ENCODE measurements around the gene SLC30A3.

SLC30A3 gene

DNA sequence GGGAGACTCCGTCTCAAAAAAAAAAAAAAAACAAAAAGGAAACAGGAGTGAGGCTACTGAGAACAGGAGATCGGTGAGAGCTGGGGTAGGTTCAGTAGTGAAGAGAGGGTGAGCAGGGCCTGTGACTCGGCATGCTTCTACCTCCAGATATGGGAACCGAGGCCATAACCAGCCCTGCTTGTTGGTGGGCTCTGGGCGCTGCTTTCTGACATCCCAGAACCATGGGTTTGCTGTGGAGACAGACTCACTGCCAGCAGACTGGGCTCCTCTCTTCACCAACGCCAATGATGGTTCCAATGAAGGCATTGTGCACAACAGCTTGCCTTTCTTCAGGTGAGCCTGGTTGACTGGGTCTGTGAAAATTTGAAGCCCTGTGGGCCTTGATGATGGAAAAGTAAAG is 39.4 kb downstream of the SLC30A3 start:
- DNase-seq: no peak

DNA sequence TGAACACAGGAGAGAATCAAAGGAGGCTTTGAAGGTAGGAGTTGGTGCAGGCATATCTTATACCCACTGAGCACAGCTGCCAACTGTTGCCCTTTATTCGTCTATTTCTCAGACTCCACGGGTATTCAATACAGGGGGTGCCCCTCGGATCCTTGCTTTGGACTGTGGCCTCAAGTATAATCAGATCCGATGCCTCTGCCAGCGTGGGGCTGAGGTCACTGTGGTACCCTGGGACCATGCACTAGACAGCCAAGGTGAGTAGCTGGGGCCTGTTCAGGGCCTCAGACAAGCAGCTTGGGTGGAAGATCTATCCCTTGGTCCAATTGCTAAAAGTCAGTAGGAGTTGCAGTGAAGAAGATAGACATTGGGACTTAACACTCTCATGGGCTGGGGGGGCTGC is 40.4 kb downstream of the SLC30A3 start:
- no peak for DNase-seq

DNA sequence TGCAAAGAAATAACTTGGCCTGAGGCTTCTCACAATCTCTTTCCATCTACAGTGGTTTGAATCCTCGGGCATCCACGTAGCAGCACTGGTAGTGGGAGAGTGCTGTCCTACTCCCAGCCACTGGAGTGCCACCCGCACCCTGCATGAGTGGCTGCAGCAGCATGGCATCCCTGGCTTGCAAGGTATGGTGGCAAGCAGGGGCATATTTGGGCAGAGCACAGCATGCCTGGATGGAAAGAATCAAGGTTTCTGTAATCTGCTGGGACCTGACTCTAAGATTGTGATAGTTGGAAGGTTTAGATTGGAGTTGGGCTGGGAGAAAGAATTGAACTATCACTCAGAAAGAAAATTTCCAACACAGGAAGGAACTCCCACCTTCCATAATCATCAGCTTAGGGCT is 41.7 kb downstream of the SLC30A3 start:
- DNase-seq: no peak

DNA sequence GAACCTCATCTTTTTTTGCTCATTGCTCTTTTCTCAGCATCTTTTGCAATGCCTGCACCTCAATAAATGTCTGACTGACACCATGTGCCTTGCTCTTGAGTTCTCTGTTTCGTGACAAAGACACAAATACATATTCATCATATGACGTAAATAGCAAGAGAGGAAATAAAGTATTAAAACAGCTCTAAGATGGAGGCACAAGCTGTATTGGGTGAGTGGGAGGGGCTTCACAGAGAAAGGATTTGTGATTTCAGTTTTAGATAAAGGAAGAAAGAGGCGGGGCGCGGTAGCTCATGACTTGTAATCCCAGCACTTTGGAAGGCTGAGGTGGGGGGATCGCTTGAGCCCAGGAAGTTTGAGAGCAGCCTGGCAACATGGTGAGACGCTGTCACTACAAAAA is 42.8 kb downstream of the SLC30A3 start:
- no peak for DNase-seq

DNA sequence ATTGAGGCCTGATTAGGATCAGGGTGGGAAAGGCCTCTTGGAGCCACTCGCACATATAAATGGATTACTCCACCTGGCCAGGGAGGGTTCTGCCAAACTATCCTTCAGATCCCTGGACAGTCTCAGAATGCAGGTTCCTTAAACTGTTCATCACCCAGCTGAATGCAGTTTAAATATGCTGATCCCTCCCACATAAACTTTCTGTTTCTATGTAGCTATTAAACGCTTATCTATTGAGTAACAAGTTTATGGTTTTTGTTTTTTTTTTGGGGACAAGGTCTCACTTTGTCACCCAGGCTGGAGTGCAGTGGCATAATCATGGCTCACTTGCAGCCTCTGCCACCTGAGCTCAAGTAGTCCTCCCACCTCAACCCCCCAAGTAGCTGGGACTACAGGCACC is 43.8 kb downstream of the SLC30A3 start:
- no peak for DNase-seq

DNA sequence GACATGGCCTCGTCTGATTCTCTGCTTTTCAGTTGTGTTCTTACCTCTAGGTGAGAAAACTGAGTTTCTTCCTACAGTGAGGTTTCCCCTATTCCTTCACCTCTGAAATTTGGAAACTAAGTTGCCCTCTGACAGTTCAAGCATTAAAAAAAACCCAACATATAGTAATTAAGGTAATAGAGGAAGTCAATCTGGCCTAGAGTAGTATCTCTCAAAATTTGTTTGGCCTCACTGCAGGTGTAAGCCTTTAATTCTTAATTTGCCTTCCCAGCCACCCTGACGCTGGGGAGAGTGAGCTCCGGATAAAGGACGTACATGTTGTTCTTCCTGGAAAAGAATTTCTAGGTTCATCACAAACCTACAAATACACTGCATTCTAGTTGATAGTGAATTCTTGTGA is 44.2 kb downstream of the SLC30A3 start:
- DNase-seq: no peak

DNA sequence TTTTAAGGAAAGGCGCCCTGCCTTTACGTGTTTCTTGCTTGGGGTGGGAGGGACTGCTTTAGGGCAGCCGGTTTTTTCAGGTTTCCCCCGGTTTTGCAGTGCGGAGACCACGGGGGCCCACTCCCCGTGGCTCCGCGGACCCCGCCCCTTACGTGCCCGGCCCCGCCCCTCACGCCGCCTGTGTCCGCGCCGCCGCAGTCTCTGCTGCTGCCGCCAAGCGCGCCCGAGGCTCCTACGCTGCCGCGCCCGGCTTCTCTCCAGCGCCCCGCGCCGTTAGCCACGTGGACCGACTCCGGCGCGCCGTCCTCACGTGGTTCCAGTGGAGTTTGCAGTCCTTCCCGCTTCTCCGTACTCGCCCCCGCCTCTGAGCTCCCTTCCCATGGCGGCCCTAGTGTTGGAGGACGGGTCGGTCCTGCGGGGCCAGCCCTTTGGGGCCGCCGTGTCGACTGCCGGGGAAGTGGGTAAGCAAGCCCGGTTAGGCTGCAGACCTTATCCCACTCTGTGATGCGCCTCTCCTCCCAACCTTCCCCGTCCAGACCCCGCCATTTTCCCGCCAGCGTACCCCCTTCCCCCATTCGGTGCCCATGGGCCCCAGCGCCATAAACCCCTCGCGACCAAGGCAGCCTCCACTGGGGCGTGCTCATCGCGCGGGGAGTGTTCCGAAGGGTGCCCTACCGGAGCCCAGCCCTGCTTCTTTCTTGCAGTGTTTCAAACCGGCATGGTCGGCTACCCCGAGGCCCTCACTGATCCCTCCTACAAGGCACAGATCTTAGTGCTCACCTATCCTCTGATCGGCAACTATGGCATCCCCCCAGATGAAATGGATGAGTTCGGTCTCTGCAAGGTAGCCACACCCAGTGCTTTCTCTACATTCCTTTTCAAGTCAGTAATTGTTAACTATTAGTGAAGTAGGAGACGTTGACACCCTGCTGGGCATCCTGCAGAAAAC is 45.4 kb downstream of the SLC30A3 start, which contains the start of gene CAD:
CAD (plus strand) TSS at position 197 of the 949 bp plus-strand sequence; CDS start at position 380, 183 bp downstream.
- peak; percentile 5 for DNase-seq

DNA sequence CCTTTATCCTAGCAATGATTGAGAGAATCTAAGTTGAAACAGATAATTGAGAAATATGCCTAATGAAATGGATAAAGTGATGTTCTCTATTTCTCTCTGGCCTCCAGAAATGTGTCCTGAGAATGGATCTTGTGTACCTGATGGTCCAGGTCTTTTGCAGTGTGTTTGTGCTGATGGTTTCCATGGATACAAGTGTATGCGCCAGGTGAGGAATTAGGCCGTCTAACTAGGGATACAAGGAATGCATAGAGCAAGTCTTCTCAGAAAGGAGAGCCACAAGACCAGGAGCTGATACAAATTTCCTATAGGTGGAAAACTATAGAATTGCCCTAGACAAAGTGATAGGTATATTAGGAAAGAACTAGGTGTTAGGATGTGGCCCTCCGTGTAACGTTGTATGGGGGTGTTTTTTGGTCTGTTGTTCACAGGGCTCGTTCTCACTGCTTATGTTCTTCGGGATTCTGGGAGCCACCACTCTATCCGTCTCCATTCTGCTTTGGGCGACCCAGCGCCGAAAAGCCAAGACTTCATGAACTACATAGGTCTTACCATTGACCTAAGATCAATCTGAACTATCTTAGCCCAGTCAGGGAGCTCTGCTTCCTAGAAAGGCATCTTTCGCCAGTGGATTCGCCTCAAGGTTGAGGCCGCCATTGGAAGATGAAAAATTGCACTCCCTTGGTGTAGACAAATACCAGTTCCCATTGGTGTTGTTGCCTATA is 46.3 kb downstream of the SLC30A3 start:
- DNase-seq: no peak

DNA sequence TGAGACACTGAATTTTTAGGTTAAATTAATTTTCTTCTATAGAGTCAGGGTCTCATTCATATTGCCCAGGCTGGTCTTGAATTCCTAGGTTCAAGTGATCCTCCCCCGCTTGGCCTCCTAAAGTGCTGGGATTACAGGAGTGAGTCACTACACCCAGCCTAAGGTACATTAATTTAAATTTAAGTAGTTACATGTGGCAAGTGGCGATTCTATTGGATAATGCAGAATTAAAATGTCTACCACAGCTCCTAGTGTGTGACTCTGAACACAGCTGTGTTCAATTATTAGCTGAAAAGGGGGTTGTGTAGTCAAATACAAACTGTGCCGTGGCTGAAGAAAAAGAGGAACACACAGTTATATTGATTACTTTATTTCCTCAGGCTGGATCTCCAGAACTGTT is 47.9 kb downstream of the SLC30A3 start:
- DNase-seq: no peak

DNA sequence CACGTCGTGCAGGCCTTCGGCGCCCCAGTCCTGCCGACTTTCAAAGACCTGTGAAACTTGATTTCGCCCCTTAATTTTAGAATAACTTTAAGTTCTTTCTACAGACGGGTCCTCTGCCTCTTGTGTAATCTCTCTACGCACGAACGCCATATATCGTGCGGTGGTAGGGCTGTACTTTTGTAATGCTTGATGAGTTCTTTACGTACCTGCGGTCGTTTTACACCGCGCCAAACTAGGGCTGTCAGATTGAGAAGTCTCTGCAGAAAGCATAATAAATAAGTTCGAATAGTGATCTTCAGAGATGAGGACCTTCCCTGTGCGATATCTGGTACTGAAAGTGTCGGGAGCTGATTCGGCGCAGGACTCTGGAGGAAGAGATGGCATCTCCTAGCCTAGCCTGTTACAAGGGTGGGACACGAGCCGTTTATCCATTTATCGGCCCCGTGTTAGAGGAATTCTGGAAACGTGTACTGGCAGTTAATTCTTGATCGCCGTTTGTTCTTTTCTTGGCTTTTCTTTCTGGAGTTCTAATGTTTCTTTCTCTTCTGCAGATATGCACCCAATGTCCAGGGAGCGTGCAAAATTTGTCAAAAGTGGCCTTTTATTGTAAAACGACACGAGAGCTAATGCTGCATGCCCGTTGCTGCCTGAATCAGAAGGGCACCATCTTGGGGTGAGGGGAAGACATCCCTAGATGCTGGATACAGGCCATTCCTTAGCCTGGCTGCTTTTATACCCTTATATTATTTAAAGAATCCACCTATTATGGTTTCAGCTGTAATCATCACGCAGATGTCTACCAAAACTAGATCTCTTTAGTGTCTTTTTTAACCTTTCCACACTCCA is 50.0 kb downstream of the SLC30A3 start:
- DNase-seq: no peak

DNA sequence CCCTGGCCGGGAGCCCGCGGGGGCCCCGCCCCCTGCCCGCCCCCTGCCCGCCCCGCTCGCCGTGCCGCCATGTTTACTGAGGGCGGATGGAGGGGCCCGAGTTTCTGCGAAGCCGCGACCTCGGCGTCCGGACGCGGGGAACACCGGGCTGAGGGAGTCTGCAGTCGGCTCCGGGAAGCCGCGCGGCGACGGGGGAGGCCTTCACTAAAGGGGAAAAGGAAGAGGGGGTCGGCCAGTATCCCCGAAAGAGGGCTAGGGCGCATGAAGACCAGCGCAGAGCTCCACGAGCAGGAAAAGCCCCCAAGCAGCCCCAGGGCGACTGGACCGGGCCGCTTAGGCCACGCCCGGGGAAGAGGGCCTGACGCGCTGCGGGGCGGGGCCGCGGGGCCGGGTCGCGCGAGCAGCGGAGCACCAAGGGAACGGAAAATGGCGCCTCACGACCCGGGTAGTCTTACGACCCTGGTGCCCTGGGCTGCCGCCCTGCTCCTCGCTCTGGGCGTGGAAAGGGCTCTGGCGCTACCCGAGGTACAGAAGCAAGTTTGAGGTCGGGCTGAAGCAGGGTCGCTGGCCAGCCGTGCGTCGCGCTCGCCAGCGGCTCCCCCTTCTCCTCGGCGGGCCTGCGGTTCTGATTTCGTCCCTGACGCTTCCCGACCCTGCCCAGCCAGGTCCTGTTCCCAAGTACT is 50.8 kb downstream of the SLC30A3 start, which contains the start of the genes ATRAID and SLC5A6:
ATRAID (plus strand) TSS at position 99 of the 683 bp plus-strand sequence; CDS start at position 427, 328 bp downstream.
SLC5A6 (minus strand) TSS at position 326 of the 683 bp plus-strand sequence. CDS start 4,618 bp downstream, outside the sequence.
- peak; percentile 14 for DNase-seq

DNA sequence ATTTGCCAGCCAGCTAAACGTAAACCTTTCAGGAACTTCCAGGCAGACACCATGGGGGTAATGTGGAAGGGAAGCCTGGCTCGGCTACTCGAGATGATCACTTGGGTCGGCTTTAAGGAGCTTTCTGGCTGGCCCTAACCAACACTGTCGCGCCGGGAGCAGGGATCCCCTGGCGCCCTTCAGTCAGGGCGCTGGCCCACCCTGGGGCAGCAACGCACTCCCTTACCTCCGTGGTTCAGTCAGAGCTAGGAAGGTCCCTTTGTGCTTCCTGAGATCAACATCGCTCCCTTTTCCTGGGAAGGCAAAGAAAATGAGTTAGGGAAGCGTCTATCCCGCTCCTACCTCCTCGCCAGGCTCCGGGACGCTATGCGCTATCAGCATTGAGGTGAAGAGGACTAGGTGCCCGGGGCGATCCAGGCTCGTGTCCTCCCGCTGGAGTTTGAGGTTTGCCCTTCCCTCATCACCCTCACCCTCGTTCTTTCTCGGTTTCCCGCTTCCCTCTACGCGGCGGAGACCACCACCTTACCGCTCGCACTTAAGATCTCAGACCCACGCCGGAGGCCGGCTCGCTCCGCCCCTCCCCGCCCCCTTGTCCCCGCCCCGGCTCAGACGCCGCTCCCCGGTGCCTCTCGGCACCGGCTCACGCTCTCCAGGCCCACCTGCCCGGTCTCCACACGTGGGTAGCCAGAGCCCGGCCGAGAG is 51.5 kb downstream of the SLC30A3 start:
- no peak for DNase-seq

DNA sequence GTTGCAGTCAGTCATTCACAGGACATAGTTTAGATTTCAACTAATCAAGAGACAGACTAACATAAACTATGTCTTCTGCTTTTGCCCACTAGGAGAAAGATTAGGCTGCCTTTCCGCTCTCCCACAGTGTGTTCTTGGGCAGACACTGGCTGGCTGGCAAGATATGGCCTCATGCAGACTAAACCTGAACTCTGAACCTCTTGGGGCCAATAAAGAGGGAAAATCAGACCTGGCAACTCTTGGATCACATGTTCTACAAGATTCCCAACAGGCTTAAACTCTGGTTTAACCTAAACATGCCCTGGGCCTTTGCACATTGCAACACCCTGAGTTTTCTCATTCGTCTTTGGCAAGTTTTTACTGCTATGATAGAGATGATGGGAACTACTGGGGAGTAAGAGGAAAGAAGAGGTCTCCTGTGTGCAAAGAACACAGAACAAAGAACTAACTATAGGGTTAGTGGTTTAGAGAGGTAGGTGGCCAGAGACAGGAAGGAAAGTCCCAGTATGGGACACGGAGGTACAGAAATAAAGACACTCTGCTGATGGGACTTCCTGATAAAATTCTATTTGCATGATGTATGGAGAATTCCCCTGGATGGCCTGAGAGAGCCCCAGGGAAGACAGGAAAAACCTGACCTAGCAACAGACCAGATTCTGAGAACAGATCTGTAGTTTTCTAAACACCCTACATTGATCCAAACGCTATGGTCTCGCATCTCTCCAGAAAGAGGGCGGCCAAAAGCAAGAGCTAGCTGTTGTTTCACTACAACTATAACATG is 53.0 kb downstream of the SLC30A3 start:
- no peak for DNase-seq

DNA sequence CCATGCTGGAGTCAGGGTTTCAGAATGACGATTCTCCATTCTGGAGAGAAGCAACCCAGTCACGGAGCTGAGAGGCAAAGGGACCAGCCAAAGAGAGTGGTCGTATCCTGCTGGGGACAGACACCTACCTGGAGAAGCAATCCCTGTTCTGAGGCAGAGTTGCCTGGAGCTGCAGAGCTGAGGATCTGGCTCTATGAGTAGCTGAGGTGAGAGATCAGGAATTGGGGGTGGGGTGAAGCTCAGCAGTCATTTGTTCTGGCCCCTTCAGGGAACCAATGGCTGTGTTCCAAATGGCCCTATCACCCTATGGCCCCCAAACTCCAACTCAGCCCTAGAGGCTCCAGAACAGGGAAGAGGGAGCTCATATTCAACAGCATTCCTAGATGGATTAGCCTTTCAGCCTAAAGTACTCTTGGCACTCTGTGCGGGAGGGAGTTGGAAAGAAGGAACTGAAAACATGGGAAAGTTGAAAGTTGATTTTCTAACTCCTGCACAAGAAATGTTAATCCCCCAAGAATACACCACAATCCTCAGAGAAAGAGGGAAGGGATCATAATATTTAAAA is 54.3 kb downstream of the SLC30A3 start:
- no peak for DNase-seq

DNA sequence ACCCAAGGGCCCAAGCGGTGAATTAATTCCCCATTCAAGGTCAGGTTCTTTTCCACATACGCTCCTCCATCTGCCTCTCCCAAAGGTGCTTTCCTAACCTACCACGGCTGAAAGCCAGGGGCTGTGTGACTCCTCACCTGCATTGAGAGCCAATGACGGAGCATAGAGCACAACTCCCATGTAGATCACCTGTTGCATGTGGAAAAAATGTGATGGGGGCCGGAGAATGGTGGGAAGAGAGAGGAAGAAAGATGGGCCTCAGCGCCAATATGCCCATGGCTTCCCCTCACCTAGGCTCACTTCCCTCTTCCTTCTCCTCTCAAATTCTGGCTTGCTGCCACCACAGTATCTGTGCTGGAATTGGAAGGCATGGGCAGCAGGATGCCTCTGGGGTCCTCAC is 56.5 kb downstream of the SLC30A3 start:
- DNase-seq: no peak

DNA sequence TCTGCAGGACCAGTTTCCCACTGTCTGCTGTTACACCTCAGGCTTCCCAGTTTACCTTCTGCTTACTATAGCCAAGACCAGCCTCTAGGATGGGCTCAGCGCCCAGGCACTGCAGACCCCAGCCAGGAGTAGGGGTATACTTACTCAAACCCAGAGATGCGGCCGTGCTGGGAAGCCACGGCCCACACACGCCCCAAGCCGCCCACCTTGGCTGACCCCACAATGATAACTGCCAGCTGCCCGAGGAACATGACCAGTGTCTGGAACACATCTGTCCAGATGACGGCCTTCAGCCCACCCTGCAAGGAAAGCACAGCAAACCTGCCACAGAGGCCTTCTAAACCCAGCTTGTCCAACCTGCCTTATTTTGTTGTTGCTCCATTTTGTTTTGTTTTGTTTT is 57.6 kb downstream of the SLC30A3 start:
- DNase-seq: no peak

DNA sequence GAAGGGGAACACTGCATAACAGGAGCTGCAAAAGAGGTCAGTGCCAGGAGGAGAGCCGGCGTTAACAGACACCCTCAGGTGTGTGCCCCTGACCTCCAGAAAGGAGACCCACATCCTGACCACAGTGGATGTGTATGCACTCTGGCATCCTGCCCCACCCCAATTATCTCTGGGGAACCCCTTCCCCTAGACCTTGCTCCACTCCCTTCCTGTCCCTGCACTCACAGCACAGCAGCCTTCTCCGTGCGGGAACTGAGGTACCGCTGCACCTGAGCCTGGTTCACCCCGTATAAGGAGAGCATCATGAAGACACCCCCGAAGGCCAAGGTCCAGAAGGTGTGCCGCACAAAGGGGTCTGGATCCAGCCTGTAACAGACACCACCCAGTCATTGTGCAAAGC is 58.3 kb downstream of the SLC30A3 start:
- no peak for DNase-seq

DNA sequence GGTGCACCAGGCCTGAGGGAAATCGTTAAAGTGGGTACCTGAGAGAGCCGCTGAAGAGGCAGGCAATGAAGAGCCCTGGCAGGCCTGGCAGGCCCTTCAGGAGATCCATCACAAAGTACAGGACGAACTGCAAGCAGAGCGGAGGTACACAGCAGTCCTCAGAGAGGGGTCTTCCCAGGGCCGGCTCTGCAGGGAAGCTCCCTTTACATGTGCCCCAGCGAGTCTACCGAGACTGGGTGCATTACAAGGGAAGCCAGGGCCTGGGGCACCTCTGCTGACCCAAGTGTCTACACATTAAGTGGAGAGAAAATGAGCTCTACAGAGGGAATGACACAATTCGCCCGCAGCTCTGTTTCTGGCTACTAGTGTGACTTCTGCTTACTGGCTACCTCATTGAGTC is 59.1 kb downstream of the SLC30A3 start:
- DNase-seq: no peak
